Suprapubic skin (tissue), 4 donors: Measurements from ENCODE around the gene LRP8. TPM values are rescaled to one million over a fixed set of nuclear protein-coding genes. Genes with fewer than 3 reads are reported as not detected.

Experiments
- DNase-seq, 2 donors: peaks; one replicate each; pipeline ENCODE4 v3.0.0-alpha.2; 2019; ENCODE audit warnings: low spot score in 2 of 2
- H3K27ac ChIP-seq: fragments of 200-600 bp; sonication (generic); one replicate; pipeline ENCODE4 v1.5.1; 2019
- H3K27me3 ChIP-seq: fragments of 200-600 bp; sonication (generic); one replicate; pipeline ENCODE4 v1.5.1; 2019
- H3K36me3 ChIP-seq: fragments of 200-600 bp; sonication (generic); one replicate; pipeline ENCODE4 v1.5.1; 2019
- H3K4me1 ChIP-seq: fragments of 200-600 bp; sonication (generic); one replicate; pipeline ENCODE4 v1.5.1; 2019
- H3K4me3 ChIP-seq: fragments of 200-600 bp; sonication (generic); one replicate; pipeline ENCODE4 v1.5.1; 2019; ENCODE audit warnings: mild to moderate bottlenecking
- H3K9me3 ChIP-seq: fragments of 200-600 bp; sonication (generic); one replicate; pipeline ENCODE4 v1.5.1; 2019
- CTCF ChIP-seq, 2 donors: fragments of 200-600 bp in 1 of 2; fragments of 450-650 bp in 1 of 2; sonication (generic) in 1 of 2; IDR thresholded peaks; one replicate each; pipeline ENCODE4 v1.5.1; 2016 to 2019; ENCODE audit warnings: antibody characterized with exemption in 2 of 2, mild to moderate bottlenecking in 1 of 2, moderate library complexity in 1 of 2
- EP300 ChIP-seq: sonication (generic); formaldehyde crosslinking; IDR thresholded peaks from one replicate; pipeline ENCODE4 v1.6.1; 2017; ENCODE audit warnings: antibody characterized with exemption
- POLR2A ChIP-seq, 2 donors: fragments of 450-650 bp; IDR thresholded peaks; one replicate each; pipeline ENCODE4 v1.6.1; 2017; ENCODE audit warnings: antibody characterized with exemption in 2 of 2, mild to moderate bottlenecking in 2 of 2, moderate library complexity in 2 of 2
- POLR2AphosphoS5 ChIP-seq, 3 donors: sonication (generic); formaldehyde crosslinking; IDR thresholded peaks; one replicate each; pipeline ENCODE4 v1.6.1; 2017; ENCODE audit warnings: antibody characterized with exemption in 3 of 3
- WGBS: methylation state at CpG from one replicate; pipeline ENCODE4 v1.1.5; 2018; 5-methylcytosine and 5-hydroxymethylcytosine counted together
- total RNA-seq, 4 donors: library from RNA; depleted of rRNA; stranded (reverse); fragments of >200 nt; gene quantifications; one replicate each; pipeline ENCODE4 v1.1.0, GENCODE V29; 2016

Gene LRP8
- total RNA-seq, 4 donors from 2014 or later = 2.8 to 11.8 (median 4.1) TPM

DNA sequence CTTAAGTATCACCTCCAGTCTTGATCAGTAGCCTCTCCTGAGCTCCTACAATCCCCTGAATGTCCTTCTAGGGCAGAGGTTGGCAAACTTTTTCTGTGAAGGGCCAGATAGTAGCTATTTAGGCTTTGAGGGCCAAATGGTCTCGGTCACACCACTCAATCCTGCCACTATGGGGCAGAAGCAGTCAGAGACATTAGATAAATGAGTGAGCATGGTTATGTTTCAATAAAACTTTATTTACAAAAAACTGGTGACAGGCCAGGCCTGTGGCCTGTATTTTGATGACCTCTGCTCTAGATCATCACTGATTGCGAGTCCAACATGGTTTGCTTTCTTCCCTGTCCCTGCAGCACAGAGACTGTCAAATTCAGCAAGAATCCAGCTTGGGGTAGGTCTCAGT, 36.3 kb downstream of the LRP8 start:
- peaks cover 14% of the 10 kb centered on the region for H3K4me1 ChIP-seq
- DNase-seq = no peak
- H3K4me3 ChIP-seq = no peak overlapping the region
- H3K36me3 ChIP-seq = no peaks in the 10 kb centered on the region
- no peak for TF ChIP-seq POLR2A (IDR thresholded peaks at IDR 0.05)
- TF ChIP-seq EP300 = no peak
- TF ChIP-seq CTCF (IDR thresholded peaks at IDR 0.05) = no peak
- TF ChIP-seq POLR2AphosphoS5 (IDR thresholded peaks at IDR 0.05) = no peak
- no peak overlapping the region for H3K27ac ChIP-seq
- no peaks in the 10 kb centered on the region for H3K27me3 ChIP-seq
- 93% methylated on average over 2 of the region's 2 CpGs for WGBS
- H3K9me3 ChIP-seq = no peaks in the 10 kb centered on the region

DNA sequence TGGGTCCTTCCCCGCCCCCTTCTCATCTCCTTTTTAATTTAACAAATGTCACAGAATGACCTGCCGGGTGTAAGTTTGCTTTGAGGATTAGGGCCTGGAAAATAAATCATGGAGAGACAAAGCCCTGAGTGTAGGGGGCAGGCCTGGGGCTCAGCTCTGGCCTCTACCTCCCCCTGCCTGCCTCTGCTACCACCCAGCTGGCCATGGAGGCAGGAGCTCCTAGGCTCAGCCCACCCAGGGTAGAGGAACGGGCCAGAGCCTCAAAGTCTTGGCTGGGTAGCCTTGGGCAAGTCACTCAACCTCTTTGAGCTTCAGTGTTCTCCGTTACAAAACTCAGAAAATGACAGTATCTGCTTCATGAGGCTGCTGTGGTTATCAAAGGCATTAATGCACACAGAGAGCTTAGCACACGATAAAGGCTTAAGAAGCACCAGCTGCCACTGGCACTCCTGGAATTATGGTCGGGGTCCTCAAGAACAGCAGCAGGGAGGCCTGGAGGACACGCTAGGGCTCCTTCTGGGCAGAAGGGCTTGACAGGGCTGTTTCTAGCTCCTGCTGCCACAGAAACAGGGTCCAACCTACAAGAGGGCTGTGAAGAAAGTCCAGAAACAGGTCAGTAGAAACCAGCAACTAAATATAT, 39.0 kb downstream of the LRP8 start:
- H3K4me1 ChIP-seq = peaks cover 6% of the 10 kb centered on the region
- no peak overlapping the region for H3K27ac ChIP-seq
- TF ChIP-seq POLR2AphosphoS5 (IDR thresholded peaks at IDR 0.05) (no peak), POLR2A (IDR thresholded peaks at IDR 0.05) (no peak), EP300 (no peak), CTCF (IDR thresholded peaks at IDR 0.05) (no peak)
- WGBS = 91% methylated on average over 7 of the region's 7 CpGs
- no peaks in the 10 kb centered on the region for H3K9me3 ChIP-seq
- H3K36me3 ChIP-seq = no peaks in the 10 kb centered on the region
- H3K27me3 ChIP-seq = no peaks in the 10 kb centered on the region
- H3K4me3 ChIP-seq = no peak overlapping the region
- DNase-seq = no peak

GRCh38 chr1:53288002-53288789, 39.7 kb downstream of the LRP8 start:
- H3K4me3 ChIP-seq = no peak overlapping the region
- DNase-seq = no peak
- WGBS = 80% methylated on average over 18 of the region's 18 CpGs
- H3K4me1 ChIP-seq = peaks cover 5% of the 10 kb centered on the region
- no peaks in the 10 kb centered on the region for H3K9me3 ChIP-seq
- no peaks in the 10 kb centered on the region for H3K36me3 ChIP-seq
- no peaks in the 10 kb centered on the region for H3K27me3 ChIP-seq
- H3K27ac ChIP-seq = no peak overlapping the region
- TF ChIP-seq EP300 = no peak
- TF ChIP-seq POLR2A (IDR thresholded peaks at IDR 0.05) = no peak
- no peak for TF ChIP-seq POLR2AphosphoS5 (IDR thresholded peaks at IDR 0.05)

- H3K27ac ChIP-seq = no peak overlapping the region
- no peaks in the 10 kb centered on the region for H3K4me1 ChIP-seq
- DNase-seq = no peak
- WGBS = 71% methylated on average over 4 of the region's 4 CpGs
- no peaks in the 10 kb centered on the region for H3K27me3 ChIP-seq
- H3K4me3 ChIP-seq = no peak overlapping the region
- H3K9me3 ChIP-seq = no peaks in the 10 kb centered on the region
- H3K36me3 ChIP-seq = no peaks in the 10 kb centered on the region
- TF ChIP-seq POLR2A (IDR thresholded peaks at IDR 0.05) = no peak
- no peak for TF ChIP-seq EP300
- no peak for TF ChIP-seq POLR2AphosphoS5 (IDR thresholded peaks at IDR 0.05)
- TF ChIP-seq CTCF (IDR thresholded peaks at IDR 0.05) = no peak
Observed at GRCh38 chr1:53286955-53287354, 40.9 kb downstream of the LRP8 start.

- Histone ChIP-seq H3K36me3 (no peaks in the 10 kb centered on the region), H3K27me3 (no peaks in the 10 kb centered on the region), H3K27ac (no peak overlapping the region), H3K4me1 (no peaks in the 10 kb centered on the region), H3K9me3 (no peaks in the 10 kb centered on the region), H3K4me3 (no peak overlapping the region)
- TF ChIP-seq EP300 (no peak), POLR2AphosphoS5 (IDR thresholded peaks at IDR 0.05) (no peak), CTCF (IDR thresholded peaks at IDR 0.05) (no peak), POLR2A (IDR thresholded peaks at IDR 0.05) (no peak)
- WGBS = 90% methylated on average over 8 of the region's 8 CpGs
- DNase-seq = no peak
Observed at GRCh38 chr1:53285969-53286760, 41.7 kb downstream of the LRP8 start.
